GM18519 (cell line): ENCODE results near the gene PRR16.
"Not testable (repeated sequence)": the region's sequence is repeated elsewhere in the genome, so short reads cannot be mapped to it uniquely, and the experiment has no call there.

ENCODE experiments used
- ATAC-seq: cut with Tn5 transposase; IDR thresholded peaks from one replicate; pipeline ENCODE4 v1.9.1; 2021; ENCODE audit warnings: mild to moderate bottlenecking, moderate library complexity; ENCODE audit not compliant: unreplicated experiment, low FRiP score

PRR16 gene

GRCh38 chr5:120463991-120464626 lies at the start of gene PRR16:
Gene PRR16, plus strand, starts transcription at chr5:120464300.
- ATAC-seq = peak; percentile 69

DNA sequence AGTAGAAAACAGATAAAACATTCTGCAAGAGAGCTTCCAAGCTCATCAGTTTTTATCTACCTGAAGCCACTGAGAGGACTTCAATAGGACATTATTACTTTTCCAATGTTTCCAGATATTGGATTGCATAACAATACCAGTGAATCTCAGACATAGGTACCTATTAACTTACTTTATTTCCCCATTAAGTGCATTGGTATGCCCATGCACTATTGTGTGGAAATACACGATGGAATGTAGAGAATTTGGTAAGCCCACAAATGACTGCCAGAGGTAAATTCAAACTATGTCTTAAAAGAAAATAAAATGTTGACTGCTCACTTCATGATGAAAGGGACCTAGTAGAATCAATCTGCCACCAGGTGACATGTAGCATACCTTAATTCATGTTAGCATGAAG lies 48.1 kb upstream of the PRR16 start:
- ATAC-seq = no peak

DNA sequence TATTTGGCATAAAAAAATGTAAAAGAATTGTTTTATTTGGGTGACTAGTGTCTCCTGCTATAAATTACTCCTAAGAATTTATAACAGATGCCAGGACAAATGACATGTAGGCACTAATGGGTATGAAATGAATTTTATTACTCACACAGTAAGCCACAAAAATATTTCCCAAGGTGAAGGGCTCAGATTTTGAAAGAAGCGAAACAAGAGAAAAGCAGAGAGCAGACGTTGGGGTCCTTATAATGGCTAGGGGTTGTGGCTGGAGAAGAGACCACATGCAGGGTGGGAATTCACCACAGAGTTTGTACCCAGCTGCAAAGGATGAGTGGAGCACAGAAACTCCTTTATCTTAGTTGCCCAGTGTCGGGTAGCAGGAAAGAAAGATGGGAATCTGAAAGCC lies 45.0 kb upstream of the PRR16 start:
- ATAC-seq = no peak

- ATAC-seq = not testable (repeated sequence)
Observed at GRCh38 chr5:120426633-120427275, 37.3 kb upstream of the PRR16 start.

DNA sequence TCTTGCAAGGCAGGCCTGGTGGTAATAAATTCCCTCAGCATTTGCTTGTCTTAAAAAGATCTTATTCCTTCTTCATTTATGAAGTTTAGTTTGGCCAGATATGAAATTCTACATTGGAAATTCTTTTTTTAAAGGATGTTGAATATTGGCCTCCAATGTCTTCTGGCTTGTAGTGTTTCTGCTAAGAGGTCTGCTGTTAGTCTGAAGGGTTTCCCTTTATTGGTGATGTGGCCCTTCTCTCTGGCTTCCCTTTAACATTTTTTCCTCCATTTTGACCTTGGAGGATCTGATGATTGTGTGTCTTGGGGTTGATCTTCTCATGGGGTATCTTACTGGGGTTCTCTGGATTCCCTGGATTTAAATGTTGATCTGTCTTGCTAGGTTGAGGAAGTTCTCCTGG lies 33.5 kb upstream of the PRR16 start:
- ATAC-seq = no peak

- ATAC-seq = no peak
Observed at GRCh38 chr5:120432861-120433260, 31.2 kb upstream of the PRR16 start.

DNA sequence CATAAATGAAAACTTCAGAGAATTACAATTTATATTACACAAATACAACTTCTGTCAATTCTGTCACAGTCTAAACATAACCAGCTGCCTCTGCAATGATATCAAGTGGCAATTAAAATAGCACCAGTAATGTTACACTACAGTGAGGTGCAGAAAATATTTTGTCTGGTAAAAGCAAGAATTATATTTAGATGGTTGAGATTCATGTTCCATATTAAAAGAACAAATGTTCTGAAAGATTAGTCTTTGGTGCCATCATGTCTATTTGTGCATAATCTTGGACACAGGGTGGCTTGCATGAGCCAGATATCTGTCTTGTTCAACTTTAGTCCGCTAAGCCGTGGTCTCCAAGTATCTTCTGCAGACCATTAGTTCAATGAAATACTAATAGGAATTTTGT lies 29.0 kb upstream of the PRR16 start:
- no peak for ATAC-seq

DNA sequence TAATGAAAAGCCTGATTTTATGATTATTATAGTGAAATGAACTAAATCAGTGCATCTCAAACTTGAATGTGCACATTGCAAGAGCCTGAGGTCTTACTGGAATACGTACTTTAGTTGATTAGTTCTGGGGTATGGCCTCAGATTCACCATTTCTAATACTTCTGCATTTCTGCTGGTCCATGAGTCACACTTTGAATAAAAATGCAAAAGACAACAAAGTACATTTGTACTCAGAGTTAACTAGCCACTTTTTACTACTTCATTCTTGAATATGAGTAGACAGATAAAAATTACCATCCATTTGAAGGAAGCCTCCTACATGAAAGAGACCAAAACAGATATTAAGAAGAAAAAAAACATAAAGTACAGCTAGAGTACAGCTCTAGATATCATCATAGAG lies 27.1 kb upstream of the PRR16 start:
- no peak for ATAC-seq

GRCh38 chr5:120442694-120443093 lies 21.4 kb upstream of the PRR16 start:
- no peak for ATAC-seq

GRCh38 chr5:120443607-120444006 lies 20.5 kb upstream of the PRR16 start:
- ATAC-seq = no peak

DNA sequence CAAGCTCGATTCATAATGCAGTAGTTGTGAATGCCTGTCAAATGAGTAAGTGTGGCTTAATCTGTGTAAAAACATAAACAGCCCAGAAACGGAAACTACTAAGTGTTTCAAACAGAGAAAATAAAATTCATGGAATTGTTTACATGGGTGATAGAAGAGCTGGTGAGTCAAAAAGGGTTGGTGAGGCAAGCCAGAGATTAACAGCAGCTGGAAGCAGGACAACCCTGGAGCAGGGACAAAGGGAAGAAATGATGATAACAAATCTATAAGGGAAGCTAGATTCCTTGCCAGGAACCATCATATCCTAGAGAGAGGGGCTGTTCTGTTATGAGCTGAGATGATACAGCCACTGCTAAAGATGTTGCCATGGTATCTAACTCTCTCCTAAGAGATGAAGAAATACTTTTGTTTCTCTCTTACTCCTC lies 18.0 kb upstream of the PRR16 start:
- no peak for ATAC-seq

- ATAC-seq = no peak
Observed at GRCh38 chr5:120446901-120447300, 17.2 kb upstream of the PRR16 start.

DNA sequence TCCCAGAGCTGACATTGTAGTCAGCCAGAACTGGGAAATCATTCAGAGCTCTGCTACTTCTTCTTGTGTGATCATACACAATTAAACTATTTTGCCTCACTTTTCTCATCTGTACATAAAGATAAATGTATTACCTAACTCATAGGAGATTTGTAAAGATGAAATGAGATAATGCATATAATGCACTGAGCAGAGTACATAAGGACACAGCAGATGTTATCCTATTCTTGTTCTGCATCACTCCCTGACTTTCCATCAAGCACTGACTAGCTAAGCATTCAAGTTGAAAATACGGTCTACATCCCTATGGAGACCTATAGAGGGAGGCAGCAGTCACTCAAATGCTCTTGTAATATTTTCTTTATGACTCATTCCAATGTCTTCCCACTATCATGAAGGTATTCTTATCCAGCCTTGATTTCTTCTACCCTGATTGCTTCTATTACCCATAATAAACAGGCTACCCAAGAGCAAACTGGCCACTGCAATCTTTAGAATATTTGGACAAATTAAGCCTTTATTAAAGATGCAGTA lies 16.3 kb upstream of the PRR16 start:
- ATAC-seq = no peak

- no peak for ATAC-seq
Observed at GRCh38 chr5:120449501-120449900, 14.6 kb upstream of the PRR16 start.

DNA sequence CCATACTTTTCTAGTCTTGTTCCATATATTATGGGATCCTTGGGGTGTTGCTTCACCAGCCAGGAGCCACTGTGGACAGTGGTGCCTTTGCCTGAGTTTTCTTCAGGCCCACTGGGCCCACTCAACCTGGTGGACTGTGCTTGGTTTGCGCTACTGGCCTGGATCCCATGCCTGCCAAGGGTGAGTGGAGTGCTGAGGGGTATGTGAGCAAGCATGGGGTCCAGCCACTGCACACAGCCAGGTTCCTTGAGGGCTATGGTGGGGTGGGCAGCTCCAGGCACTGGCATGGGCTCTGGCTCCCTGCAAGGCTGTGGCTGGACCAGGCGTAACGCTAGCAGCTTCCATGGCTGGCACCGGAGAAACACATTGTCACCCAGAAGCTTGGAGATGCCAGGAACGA lies 13.2 kb upstream of the PRR16 start:
- ATAC-seq = no peak

- ATAC-seq = no peak
Observed at GRCh38 chr5:120451445-120451844, 12.7 kb upstream of the PRR16 start.

DNA sequence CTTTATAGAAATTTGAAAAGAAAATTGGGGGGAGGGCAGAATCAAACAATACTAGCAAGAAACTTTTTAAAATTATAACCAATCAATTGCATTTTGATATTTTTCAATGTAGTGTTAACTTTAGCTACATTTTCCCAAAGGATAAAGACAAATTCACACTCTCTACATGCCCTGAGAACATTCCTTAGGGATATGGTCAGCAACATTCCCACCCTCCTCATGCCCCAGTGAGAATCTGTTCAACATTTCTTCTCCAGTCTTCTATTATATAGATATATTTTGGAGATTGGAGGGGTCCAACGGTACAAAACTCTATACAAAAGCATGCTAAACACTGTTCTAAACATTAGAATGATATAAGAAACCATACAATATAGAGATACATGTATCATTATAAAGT lies 11.6 kb upstream of the PRR16 start:
- no peak for ATAC-seq

GRCh38 chr5:120454094-120454798 lies 9.9 kb upstream of the PRR16 start:
- ATAC-seq = no peak

- ATAC-seq = no peak
Observed at GRCh38 chr5:120456006-120456405, 8.1 kb upstream of the PRR16 start.

GRCh38 chr5:120457839-120458507 lies 6.1 kb upstream of the PRR16 start:
- peak; percentile 89 for ATAC-seq

DNA sequence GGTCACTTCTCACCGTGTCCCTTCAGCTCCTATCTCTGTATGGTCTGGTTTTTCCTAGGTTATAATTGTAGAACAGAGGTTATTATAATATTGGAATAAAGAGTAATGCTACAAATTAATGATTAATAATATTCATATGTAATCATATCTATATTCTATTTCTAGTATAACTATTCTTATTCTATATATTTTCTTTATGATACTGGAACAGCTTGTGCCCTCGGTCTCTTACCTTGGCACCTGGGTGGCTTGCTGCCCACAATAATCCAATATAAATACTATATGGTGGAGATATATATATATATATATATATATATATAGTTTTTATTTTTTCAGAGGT lies 5.6 kb upstream of the PRR16 start:
- ATAC-seq = not testable (repeated sequence)
